ENCODE results near the gene PLEKHH1.

The PLEKHH1 gene

DNA sequence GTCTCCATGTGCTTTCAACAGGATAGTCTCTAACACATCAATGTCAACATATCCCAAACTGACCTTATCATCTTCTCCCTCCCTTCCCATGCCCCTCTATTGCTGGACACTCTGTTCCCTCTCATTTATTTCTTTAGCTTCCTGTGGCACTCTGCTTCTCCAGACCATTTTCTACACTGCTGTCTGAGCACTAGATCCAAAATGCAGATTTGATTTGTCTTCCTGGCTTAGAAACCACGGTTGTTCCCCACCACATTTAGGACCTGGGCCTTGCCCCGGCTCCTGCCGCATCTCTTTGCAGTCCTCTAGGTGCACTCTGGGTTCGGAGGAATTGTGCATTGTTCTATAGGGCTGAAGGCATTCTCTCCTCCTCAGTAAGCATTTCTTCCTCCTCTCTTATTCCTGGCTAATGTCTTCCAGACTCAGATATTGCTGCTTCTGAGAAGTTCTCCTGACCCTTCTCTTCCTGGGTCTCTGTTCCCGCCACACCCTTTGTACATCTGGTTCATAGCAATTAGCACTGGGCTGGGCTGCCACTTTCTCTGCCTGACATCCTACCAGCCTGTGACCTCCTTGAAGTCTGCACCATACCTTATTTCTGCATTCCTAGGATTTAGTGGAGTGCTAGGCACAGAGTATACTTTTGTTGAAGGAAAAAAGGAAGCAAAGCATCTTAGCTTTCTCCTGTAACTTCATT is 100.5 kb downstream of the PLEKHH1 start:
- DNase-seq, result no peak

DNA sequence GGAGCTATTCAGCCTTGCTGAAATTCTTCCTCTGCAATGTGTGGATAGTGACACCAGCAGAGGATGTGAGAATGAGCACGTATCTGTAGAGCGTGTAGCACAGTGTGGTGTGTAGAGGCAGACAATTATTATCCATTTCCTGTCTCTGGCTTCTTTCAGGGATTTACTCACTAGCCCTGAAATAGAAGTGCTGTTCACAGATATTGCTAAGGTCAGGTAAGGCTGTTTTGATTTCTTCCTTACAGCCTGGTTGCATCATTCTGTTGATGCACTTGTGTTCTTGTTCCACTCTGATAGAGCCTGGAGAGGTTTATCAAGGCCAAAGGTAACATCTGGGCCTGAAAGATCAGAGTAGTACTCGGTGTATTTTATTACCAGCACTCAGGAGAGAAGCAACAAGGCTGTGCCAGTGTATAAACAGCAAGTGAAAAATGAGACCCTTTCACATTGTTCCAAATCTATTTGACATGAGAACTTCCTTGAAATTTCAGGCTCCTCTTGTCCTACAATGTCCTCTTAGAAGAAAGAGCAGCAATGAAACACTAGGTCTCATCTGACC is 103.3 kb downstream of the PLEKHH1 start:
- peak; percentile 81 for DNase-seq

DNA sequence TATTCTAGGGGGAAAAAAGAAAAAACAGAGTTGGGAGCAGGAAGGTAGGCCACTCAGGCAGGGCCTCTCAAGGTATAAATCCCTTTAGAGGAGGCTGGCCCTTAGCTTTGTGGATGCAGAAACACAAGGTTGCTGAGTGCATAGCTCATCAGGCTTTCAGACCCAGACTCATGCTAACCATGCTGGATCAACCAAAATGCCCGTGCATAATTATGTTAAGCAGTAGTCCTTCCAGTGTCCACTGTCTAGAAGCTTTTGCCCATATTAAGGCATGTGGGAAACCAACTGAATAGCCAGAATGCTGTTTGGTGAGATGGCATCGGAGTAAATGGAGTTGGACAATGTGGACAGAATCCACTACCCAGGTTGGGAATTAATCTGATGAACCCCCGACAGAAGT is 105.6 kb downstream of the PLEKHH1 start:
- DNase-seq, result no peak
